KG1 (cell line): Measurements from ENCODE around the gene DHRSX.

Experiments
- DNase-seq: peaks from one replicate; lab custom pipeline; 2025; lab: John Stamatoyannopoulos, UW

The DHRSX gene

GRCh38 chrX:2193273-2193592 is 307.5 kb downstream of the DHRSX start:
- no peak for DNase-seq

- no peak for DNase-seq
These were observed 308.0 kb downstream of the DHRSX start for GRCh38 chrX:2192584-2193272.

GRCh38 chrX:2188840-2189239 is 311.9 kb downstream of the DHRSX start:
- no peak for DNase-seq

GRCh38 chrX:2188330-2188792 is 312.4 kb downstream of the DHRSX start:
- DNase-seq, result no peak

GRCh38 chrX:2187352-2188115 is 313.2 kb downstream of the DHRSX start:
- DNase-seq, result no peak

GRCh38 chrX:2185341-2186082 is 315.3 kb downstream of the DHRSX start:
- DNase-seq, result no peak

- DNase-seq, result no peak
These were observed 316.7 kb downstream of the DHRSX start for GRCh38 chrX:2184089-2184488.

- DNase-seq, result no peak
These were observed 317.5 kb downstream of the DHRSX start for GRCh38 chrX:2183193-2183725.

GRCh38 chrX:2177541-2177940 is 323.2 kb downstream of the DHRSX start:
- no peak for DNase-seq

GRCh38 chrX:2176733-2177132 is 324.0 kb downstream of the DHRSX start:
- DNase-seq, result no peak

- DNase-seq, result no peak
These were observed 324.5 kb downstream of the DHRSX start for GRCh38 chrX:2176274-2176673.

GRCh38 chrX:2172359-2172758 is 328.4 kb downstream of the DHRSX start:
- no peak for DNase-seq
